T-helper 1 cell (primary cell): ENCODE measurements around the gene NKG7.

Experiments used
- DNase-seq, 5 donors: peaks; one replicate each; pipeline ENCODE4 v3.0.0-alpha.2; 2012 to 2020

The NKG7 gene

GRCh38 chr19:51333836-51334460, 38.5 kb downstream of the NKG7 start:
- no peak for DNase-seq

DNA sequence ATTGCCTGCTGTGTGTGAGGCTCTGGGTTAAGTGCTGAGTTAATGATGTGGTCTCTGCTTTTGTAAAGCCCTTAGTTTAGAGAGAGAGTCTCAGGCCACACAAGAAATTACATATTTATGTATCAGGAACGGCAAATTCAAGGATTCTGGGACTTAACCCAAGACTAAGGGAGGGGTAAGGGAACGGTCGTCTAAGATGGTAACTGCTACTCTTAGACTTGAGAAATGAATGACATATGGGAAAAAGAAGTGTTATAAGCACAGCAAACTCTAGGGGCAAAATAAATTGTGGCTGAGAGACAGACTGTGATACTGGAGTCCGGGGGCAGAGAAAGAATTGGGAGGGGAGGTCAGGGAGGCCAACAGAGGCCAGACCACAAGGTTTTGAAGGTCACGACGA, 40.7 kb downstream of the NKG7 start:
- no peak for DNase-seq

DNA sequence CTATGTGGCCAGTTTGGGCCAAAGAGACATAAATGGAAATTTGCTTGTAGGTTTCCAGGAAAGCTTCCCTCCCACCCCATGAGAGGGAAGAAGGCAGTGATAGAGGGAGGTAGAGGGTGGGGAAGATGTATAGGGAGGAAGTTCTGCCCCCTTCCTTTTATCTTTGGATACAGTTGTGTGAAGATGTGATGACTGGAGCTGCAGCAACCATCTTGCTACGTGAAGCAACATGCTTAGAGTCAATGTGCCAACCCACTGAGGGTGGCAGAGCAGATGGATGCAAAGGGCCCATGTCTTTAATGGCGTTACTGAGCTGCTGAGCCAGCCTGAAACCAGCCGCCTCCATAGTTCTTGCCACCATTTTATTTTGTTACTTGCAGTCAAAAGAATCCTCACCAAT, 41.3 kb downstream of the NKG7 start:
- no peak for DNase-seq

GRCh38 chr19:51330366-51330765, 42.1 kb downstream of the NKG7 start:
- DNase-seq: no peak

GRCh38 chr19:51329411-51329810, 43.0 kb downstream of the NKG7 start:
- no peak for DNase-seq

DNA sequence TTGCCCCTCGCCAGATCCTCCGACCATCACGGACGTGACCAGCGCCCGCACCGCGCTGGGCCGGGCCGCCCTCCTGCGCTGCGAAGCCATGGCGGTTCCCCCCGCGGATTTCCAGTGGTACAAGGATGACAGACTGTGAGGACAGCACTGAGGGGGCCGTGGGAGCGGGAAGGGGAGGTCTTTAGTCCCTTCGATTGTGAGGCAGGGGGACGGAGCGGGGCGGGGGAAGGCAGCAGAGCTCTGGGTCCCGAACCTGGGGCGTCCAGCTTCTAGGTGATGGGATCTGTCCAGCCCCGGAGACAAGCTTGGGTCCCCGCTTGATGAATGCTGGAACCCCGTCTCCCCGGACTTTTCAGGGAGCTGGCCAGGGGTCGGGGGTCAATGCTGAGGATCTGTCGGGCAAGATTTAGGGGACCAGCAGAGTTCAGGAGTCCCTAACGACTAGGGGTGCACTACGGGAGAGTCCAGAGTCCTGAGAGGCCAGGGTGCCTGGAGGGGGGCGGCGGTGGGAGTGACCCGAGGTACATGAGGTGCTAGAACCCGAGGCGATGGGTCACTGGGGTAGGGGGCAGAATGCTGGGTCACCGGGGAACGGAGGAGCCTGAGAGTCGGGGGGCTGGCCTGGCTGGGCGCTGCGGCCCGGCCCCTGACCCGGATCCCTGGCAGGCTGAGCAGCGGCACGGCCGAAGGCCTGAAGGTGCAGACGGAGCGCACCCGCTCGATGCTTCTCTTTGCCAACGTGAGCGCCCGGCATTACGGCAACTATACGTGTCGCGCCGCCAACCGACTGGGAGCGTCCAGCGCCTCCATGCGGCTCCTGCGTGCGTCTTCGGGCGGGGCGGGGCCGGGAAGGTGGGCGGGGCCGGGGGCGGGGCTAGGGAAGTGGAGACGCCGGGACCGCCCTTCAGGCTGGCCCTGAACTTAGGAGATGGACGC, 45.1 kb downstream of the NKG7 start:
- peak in 3 of 5 donors; percentile 21 to 72 (median 35) for DNase-seq

GRCh38 chr19:51326216-51327065, 46.0 kb downstream of the NKG7 start:
- no peak for DNase-seq

- DNase-seq: no peak
Observed at GRCh38 chr19:51325161-51325976, 47.1 kb downstream of the NKG7 start.

DNA sequence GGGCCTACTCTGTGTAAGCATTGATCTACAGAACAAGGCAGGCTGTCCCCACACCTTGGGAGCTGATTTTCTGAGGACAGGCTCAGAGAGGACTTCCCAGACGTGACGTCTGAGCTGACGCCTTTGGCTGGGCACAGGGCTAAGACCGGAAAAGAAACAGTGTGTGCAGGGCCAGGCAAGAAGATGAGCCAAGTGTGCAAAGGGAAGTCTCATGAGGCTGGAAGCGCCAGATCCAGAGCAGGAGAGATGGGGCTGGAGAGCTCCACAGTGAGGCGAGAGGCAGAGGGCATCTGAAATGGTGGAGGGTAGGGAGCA, 48.3 kb downstream of the NKG7 start:
- DNase-seq: no peak

DNA sequence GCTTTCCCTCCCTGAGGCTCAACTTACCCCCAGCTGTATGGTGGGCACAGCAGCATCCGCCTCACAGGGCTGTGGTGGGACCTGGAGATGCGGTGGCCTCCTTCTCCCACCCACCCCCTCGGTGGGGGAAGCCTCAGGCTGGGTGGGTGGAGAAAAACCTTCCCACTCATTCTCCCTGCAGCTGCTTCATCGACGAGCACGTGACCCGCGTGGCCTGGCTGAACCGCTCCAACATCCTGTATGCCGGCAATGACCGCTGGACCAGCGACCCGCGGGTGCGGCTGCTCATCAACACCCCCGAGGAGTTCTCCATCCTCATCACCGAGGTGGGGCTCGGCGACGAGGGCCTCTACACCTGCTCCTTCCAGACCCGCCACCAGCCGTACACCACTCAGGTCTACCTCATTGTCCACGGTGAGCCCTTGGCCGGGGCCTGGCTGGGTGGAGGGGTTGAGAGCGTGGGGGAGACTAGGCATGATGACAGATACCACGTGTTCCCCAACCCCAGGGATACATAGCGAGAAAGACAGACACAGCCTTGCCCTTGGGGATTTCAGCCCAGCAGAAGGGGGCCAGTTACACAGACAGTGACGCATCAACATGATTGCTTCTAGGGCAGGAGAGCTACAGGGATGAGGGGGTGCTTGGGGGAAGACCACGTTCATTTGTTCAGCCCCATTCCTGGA, 48.8 kb downstream of the NKG7 start:
- DNase-seq: no peak

GRCh38 chr19:51321799-51322198, 50.7 kb downstream of the NKG7 start:
- no peak for DNase-seq
